LoVo (cell line): ENCODE measurements around the gene TMEM255B.
"Not testable (repeated sequence)": the region's sequence is repeated elsewhere in the genome, so short reads cannot be mapped to it uniquely, and the experiment has no call there.

ENCODE experiments used
- DNase-seq: peaks from one replicate; pipeline ENCODE4 v3.0.0-alpha.2; 2016; ENCODE audit warnings: low spot score

The TMEM255B gene

GRCh38 chr13:113787694-113788093, 28.7 kb downstream of the TMEM255B start:
- DNase-seq = no peak

DNA sequence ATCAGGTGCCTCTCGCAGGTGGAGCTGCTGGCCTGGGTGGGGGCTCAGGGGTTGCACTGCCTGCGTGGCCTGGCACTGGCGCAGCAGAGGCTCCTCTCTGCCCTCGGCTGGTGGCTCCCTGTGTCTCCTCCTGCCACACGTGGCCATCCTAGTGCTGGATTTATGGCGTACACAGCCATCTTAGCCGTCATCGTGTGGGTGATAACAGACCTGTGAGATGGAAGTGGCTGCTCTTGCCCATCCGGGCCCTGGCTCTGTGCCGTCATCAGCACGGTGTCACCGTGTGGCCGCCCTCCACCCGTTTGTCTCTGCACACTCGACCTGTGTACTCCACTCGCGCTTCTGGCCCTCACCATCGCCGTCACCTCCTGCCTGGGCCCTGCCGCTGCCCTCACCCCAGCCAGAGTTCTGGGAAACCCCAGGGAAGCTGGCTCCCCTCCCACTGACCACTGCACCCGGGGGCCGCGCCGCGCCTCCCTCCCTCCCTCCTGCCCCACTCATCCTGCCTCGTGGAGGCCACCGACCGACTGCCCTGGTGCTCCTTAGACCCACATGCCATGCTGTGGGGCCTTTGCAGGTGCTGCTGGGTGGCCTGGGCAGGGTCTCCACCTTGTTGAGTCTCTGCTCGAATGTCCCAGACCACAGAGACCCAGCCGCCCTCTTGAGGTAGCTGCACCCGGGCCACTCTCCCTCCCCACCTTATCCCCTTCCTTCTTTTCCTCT, 29.5 kb downstream of the TMEM255B start:
- DNase-seq = no peak

DNA sequence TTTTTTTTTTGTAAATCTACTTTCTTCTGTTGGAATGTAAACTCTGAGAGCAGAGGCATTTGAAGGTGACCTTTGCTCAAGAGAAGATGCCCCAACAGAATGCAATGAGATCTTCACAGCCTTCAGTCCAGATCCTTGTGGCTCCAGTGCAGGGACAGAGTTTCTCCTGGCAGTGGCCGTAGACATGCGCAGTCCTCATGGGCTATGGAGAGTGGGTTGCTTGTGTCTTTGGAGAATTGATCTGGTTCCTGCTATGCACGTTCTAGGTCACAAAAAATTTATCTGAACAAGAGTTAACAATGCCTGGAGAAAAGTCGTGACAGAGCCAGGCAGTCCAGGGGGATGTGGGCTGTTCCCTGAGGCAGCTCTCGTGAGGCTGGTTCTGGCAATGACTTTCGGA, 30.1 kb downstream of the TMEM255B start:
- DNase-seq = no peak

GRCh38 chr13:113789931-113790330, 30.9 kb downstream of the TMEM255B start:
- DNase-seq = not testable (repeated sequence)

GRCh38 chr13:113791226-113791625, 32.2 kb downstream of the TMEM255B start:
- DNase-seq = no peak

DNA sequence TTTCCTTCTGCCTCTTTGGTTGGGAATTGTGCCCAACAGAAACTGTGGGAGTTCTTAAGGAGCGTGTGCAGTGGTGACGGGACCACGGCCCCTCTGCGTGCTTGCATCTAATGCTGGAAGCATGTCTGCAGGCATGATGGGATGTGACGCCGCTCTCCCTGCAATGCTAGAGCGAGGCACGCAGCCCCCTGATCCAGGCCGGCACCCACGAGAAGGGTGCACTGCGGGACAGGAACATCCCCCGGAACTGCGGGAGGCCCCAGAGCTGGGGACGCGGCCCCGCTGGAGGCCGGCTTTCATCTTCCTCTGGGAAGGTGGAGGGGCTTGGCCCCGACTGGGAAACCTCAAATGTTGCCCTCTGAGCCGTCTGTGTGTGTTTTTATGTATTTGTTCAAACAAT, 32.7 kb downstream of the TMEM255B start:
- DNase-seq = no peak

DNA sequence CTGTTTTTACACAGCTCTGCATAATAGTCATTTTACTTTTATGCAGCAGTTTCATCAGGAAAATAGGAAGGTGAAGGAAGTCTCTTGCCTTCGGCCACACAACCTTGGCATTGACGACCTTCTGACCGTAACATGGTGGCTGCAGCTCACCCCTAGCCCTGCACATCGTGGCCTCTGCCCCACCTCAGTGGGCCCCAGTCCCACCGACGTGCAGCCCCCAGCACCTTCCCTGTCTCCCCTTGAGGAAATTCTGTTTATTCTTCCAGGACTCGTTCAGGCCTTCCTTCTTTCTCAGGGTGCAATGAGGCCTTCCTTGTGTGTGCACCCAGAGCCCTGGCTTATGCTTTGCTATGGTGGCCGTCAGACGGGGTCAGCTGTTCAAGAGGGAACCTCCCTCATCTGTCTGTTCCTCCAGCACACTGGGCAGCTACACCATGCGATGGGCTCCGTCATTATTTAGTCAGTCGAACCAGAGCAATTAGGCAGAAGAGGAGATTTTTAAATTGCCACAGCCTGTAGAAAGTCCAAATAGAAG, 33.3 kb downstream of the TMEM255B start:
- no peak for DNase-seq

GRCh38 chr13:113792886-113793717, 34.1 kb downstream of the TMEM255B start:
- no peak for DNase-seq

GRCh38 chr13:113793718-113794085, 34.7 kb downstream of the TMEM255B start:
- no peak for DNase-seq

- DNase-seq = no peak
Measured at GRCh38 chr13:113794086-113794485, 35.1 kb downstream of the TMEM255B start.

DNA sequence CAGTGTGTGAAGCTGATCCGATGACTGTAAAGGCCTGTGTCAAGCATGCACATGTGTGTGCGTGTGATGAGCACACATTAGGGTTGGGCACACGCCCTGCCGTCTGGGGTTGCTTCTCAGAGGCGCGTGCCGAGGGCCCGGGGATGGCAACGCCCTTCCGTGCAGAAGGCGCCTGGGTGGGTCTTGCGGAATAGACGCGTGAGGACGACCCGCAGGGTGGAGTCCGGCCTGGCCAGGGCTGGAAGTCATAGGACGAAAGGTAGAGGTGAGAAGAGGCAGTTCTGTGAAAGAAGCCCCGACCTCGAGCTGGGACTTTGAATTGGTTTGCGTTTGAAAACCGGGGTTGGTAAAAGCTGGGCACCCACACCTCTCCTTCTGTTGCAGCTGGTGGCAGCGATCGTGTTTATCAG, 35.7 kb downstream of the TMEM255B start:
- no peak for DNase-seq

- not testable (repeated sequence) for DNase-seq
Measured at GRCh38 chr13:113795362-113795761, 36.3 kb downstream of the TMEM255B start.

GRCh38 chr13:113796211-113796963, 37.4 kb downstream of the TMEM255B start:
- no peak for DNase-seq

GRCh38 chr13:113796964-113797676, 38.1 kb downstream of the TMEM255B start:
- no peak for DNase-seq

- no peak for DNase-seq
Measured at GRCh38 chr13:113798200-113798811, 39.3 kb downstream of the TMEM255B start.

DNA sequence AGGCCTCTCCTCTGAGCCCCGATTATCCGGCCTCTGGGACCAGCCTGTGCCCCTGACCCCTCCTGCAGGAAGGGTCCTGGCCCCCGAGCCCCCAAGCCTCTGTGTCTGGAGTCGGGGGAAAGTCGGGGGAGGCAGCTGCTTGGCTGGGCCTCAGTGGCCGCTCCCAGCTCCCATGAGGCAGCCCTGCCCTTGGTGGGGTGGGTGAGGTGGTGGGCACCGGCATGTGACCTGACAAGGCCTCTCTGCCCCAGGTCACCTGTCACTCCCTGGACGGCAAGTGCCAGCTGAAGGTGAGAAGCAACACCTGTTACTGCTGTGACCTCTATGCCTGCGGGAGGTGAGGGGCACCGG, 41.5 kb downstream of the TMEM255B start:
- no peak for DNase-seq

- no peak for DNase-seq
Measured at GRCh38 chr13:113801289-113801961, 42.4 kb downstream of the TMEM255B start.

- no peak for DNase-seq
Measured at GRCh38 chr13:113802090-113802531, 43.1 kb downstream of the TMEM255B start.

GRCh38 chr13:113802761-113803160, 43.7 kb downstream of the TMEM255B start:
- no peak for DNase-seq

GRCh38 chr13:113803409-113804016, 44.5 kb downstream of the TMEM255B start:
- no peak for DNase-seq
